ENCODE results near the gene CDHR5.

The CDHR5 gene

DNA sequence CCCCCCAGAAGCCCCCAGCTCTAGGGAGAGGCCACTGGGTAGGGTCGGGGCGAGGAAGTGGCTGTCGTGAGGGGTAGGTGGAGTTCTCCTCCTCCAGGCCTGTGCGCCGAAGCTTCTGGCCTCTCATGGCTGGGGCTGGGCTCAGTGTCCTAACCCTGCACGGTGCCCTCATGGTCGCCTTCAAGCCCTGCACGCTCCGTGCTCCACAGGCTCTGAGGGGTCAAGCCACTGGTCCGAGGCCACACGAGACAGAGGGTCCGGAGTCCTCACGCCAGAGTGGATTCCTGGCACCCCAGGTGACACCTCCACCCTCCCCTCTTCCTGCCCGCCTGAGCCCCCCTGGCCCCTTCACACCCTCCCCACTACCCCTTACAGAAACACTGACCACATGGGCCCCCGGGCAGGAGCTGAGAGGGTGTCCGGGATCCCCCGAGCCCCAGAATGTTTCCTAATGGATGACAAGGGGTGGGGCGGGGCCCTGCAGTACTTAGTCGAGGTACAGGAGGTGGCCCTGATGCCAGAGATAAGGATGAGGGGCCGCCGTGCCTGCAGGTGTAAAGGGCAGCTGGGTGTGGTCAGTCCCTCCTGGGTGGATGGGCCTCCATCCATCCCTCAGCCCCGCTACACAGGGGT lies 997 bp upstream of the CDHR5 start:
- H3K27ac ChIP-seq, result no peak overlapping the region
- TF ChIP-seq, protein P1, sequence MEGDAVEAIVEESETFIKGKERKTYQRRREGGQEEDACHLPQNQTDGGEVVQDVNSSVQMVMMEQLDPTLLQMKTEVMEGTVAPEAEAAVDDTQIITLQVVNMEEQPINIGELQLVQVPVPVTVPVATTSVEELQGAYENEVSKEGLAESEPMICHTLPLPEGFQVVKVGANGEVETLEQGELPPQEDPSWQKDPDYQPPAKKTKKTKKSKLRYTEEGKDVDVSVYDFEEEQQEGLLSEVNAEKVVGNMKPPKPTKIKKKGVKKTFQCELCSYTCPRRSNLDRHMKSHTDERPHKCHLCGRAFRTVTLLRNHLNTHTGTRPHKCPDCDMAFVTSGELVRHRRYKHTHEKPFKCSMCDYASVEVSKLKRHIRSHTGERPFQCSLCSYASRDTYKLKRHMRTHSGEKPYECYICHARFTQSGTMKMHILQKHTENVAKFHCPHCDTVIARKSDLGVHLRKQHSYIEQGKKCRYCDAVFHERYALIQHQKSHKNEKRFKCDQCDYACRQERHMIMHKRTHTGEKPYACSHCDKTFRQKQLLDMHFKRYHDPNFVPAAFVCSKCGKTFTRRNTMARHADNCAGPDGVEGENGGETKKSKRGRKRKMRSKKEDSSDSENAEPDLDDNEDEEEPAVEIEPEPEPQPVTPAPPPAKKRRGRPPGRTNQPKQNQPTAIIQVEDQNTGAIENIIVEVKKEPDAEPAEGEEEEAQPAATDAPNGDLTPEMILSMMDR (conservative IDR thresholded peaks at IDR 0.05), result no peak

DNA sequence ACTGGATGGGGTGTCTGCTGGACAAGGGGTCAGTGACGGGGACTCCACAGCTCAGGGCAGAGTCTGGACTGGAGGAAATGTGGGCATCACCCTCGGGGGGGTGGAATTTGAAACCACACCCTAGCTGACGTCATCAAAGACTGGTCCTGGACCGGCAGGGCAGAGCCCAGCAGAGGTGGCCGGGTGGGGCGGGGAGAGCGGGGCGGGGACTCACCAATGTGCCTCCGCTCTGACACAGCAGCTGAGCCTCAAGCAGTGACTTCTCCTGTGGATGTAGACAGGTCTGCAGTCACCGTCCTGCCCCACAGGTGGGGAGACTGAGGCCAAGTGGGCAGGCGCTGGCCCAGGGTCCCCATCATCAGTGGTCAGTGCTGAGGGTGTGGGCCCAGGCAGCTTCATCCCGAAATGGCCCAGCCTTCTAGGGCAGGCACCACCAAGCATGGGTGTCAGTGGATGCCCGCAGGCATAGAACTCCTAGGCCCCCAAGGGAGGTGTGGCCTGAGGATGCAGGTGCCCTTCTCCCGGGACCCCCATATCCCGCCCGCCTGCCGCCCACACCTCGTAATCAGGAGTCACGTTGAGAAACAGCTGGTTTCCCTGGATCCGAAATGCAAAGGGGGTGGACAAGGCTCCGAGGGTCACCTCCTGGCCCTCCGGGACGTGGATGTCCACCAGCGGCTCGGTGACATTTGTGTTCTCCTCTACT lies 603 bp downstream of the CDHR5 start:
- TF ChIP-seq, protein P1 (conservative IDR thresholded peaks at IDR 0.05), result no peak
- no peak overlapping the region for H3K27ac ChIP-seq

DNA sequence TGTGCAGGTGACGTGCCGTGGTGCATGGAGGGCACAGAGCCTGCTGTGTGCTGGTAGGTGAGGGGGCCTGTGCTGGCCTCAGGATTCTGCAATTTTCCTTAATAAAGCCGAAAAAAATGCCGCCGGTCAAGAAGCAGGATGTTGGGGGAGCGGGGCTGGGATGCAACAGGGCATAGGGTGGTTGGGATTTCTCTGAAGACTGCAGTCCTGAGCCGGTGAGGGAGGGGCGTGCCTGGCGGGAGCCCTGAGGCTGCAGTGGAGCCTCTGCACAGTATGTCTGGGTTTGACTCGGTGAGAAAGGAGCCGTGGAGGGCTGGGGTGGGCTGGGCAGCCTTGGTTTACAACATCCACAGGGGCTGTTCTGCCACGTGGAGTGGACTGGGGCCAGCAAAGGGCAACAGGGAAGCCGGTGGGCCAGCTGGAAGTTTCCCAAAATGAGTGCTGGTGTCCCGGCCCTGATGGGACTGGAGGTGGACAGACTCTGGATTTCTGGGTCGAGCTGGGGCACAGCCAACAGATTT lies 1.3 kb downstream of the CDHR5 start:
- H3K27ac ChIP-seq, result no peak overlapping the region
- TF ChIP-seq, protein P1 (conservative IDR thresholded peaks at IDR 0.05), result no peak

DNA sequence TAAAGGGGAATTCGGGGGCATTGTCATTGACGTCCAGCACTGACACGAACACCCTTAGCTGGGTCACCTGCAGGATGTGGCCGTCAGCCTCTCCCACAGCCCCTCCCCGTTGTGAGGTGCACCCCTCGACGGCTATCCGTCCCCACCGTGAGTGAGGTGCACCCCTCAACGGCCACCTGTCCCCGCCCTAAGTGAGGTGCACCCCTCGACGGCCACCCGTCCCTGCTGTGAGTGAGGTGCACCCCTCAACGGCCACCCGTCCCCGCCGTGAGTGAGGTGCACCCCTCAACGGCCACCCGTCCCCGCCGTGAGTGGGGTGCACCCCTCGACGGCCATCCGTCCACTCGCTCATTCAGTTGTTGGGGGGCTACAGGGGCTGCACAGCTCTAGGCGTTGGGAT lies 2.9 kb downstream of the CDHR5 start:
- H3K27ac ChIP-seq, result no peak overlapping the region
- TF ChIP-seq, protein P1 (conservative IDR thresholded peaks at IDR 0.05), result no peak

DNA sequence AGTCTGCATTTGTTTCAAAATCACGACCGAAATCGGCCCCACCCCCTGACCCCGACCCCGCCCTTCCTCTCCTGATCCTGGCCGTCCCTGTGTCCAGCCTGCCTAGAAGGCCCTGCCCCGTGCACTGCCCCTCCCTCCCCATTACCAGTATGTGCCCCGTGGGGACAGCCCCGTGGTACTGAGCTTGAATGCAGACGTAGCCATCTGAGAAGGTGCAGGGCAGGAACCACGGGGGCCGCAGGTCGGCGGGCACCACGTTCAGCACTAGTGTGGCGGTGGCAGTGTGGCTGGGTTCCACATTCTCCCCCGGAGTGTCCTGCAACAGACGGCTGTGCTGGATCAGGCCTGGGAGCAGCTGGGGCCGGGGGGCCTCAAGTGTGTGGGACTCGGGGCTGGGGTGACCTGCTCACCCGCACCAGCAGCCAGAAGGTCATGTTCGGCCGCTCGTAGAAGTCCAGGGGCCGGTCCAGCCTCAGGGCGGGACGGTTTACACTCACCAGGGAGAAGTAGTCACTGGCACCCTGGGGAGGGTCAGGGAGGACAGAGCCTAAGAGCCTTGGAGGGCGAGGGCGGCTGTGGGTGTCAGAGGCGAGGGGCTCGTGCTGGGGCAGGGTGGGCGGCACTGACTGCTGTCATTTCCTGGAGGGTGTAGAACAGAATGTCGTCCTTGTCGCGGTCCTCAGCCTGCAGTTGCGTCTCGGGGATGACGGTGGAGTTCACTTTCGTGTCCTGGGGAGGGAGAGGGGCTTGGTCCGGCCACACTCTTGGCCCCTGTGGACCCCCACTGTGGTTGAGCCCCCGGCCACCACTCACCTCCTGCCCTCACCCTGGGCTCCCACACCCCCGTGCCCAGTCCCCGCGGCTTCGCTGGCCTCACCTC lies 3.6 kb downstream of the CDHR5 start:
- TF ChIP-seq, protein P1 (conservative IDR thresholded peaks at IDR 0.05), result no peak
- H3K27ac ChIP-seq, result no peak overlapping the region

DNA sequence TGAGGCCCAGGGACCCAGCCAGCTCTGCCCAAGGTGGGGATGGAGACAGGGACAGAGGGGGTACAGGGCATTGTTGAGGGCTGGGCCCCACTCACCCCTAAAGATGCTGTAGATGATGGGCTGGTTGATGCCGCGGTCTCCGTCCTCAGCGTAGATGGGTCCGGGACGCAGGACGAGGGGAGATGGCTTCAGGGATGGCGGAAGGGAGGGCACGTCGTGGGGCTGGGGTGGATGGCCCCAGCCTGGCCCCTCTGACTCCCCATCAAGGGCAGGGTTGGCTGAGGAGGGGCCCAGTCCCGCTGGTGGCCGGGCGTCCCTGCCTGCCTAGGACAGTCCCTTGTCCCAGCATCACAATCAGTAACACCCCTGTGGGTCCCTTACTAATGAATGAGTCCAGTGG lies 4.6 kb downstream of the CDHR5 start:
- TF ChIP-seq, protein P1 (conservative IDR thresholded peaks at IDR 0.05), result no peak
- no peak overlapping the region for H3K27ac ChIP-seq

DNA sequence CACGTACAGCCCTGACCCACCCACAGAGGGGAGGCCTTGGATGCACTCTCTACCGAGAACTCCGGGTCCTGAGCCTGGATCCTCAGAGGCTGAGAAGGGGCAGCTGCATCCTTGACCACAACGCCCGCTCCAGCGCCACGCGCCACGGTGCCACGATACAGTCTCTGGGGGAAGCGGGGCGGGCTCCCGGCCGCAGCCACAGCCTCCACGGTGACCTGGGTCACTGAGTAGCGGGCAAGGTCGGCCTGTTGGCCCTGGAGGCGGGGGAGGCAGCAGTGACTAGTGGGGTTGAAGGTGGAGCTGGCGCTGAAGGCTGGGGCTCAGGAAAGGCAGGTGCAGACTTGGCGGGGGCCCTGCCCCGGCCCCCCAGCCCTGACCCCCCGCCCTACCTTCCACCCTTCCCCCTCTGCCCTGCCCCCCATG lies 5.1 kb downstream of the CDHR5 start:
- TF ChIP-seq, protein P1 (conservative IDR thresholded peaks at IDR 0.05), result no peak
- H3K27ac ChIP-seq, result no peak overlapping the region
